Measurements from ENCODE around the gene LYPD4. TPM values are rescaled to one million over a fixed set of nuclear protein-coding genes. Genes with fewer than 3 reads are reported as not detected.

LYPD4 gene
- total RNA-seq, 4 donors from 2014 or later: not detected

GRCh38 chr19:41886761-41887710 is 42.6 kb upstream of the LYPD4 start:
- TF ChIP-seq CTCF (IDR thresholded peaks at IDR 0.05; ENCODE audit: low read depth): no peak

- no peak for TF ChIP-seq CTCF (IDR thresholded peaks at IDR 0.05; ENCODE audit: low read depth)
These were observed 39.6 kb upstream of the LYPD4 start for GRCh38 chr19:41883821-41884733.

GRCh38 chr19:41883463-41883820 is 39.0 kb upstream of the LYPD4 start:
- TF ChIP-seq CTCF (IDR thresholded peaks at IDR 0.05; ENCODE audit: low read depth): no peak

- TF ChIP-seq CTCF (IDR thresholded peaks at IDR 0.05; ENCODE audit: low read depth): no peak
These were observed 38.3 kb upstream of the LYPD4 start, which contains the start of gene ARHGEF1 for GRCh38 chr19:41882568-41883462. ARHGEF1 (plus strand) TSS chr19:41883184; CDS start chr19:41888083, 4,899 bp downstream.

GRCh38 chr19:41880329-41880708 is 35.8 kb upstream of the LYPD4 start:
- no peak for TF ChIP-seq CTCF (IDR thresholded peaks at IDR 0.05; ENCODE audit: low read depth)

GRCh38 chr19:41879670-41880328 is 35.3 kb upstream of the LYPD4 start:
- TF ChIP-seq CTCF (IDR thresholded peaks at IDR 0.05; ENCODE audit: low read depth): no peak

Data from subcutaneous adipose tissue (tissue), 4 donors.